ENCODE data around the gene PDE6G.

Gene PDE6G

GRCh38 chr17:81683584-81684441, 27.5 kb upstream of the PDE6G start, which contains the start of the genes ARL16 and HGS (continued):
- TF ChIP-seq ZNF138 (tag by site-specific recombination; IDR thresholded peaks at IDR 0.05; ENCODE audit: borderline replicate concordance) (no peak), ZNF529 (tag by site-specific recombination; IDR thresholded peaks at IDR 0.05; ENCODE audit: insufficient replicate concordance) (no peak), ZBTB26 (tag by site-specific recombination; optimal IDR thresholded peaks at IDR 0.05) (peak; percentile 99), ZNF544 (tag by site-specific recombination; IDR thresholded peaks at IDR 0.05) (no peak), ZNF169 (tag by site-specific recombination; IDR thresholded peaks at IDR 0.05) (no peak), SETDB1 (IDR thresholded peaks at IDR 0.05; ENCODE audit: insufficient read length, low read length) (no peak), MYNN (tag by site-specific recombination; IDR thresholded peaks at IDR 0.05; ENCODE audit: borderline replicate concordance) (no peak), INSM2 (tag by site-specific recombination; IDR thresholded peaks at IDR 0.05) (peak; percentile 54; the same call in 1 of the 2 replicates), YY1 (tag by site-specific recombination; IDR thresholded peaks at IDR 0.05) (0 out of 2 replicates have a peak, but pooled peaks have one; percentile 14), ZNF677 (tag by site-specific recombination; IDR thresholded peaks at IDR 0.05) (peak; percentile 54; the same call in 1 of the 2 replicates), ZSCAN4 (tag by site-specific recombination; IDR thresholded peaks at IDR 0.05) (no peak), ZNF621 (tag by site-specific recombination; IDR thresholded peaks at IDR 0.05) (no peak), HOXA7 (CRISPR knock-in tag; IDR thresholded peaks at IDR 0.05; ENCODE audit: borderline replicate concordance) (no peak), ZSCAN5A (tag by site-specific recombination; IDR thresholded peaks at IDR 0.05) (no peak), ZNF311 (tag by site-specific recombination; IDR thresholded peaks at IDR 0.05; ENCODE audit: borderline replicate concordance) (no peak), ZNF560 (tag by site-specific recombination; IDR thresholded peaks at IDR 0.05; ENCODE audit: borderline replicate concordance) (no peak), ZNF704 (tag by site-specific recombination; IDR thresholded peaks at IDR 0.05) (no peak), GLIS2 (tag by site-specific recombination; IDR thresholded peaks at IDR 0.05) (peak; percentile 96), ZEB2 (tag by site-specific recombination; IDR thresholded peaks at IDR 0.05) (peak; percentile 90), ZNF433 (tag by site-specific recombination; IDR thresholded peaks at IDR 0.05; ENCODE audit: low read depth) (no peak), ZFP37 (tag by site-specific recombination; IDR thresholded peaks at IDR 0.05) (no peak), FEZF1 (tag by site-specific recombination; IDR thresholded peaks at IDR 0.05) (no peak), ZNF768 (tag by site-specific recombination; IDR thresholded peaks at IDR 0.05) (no peak), KLF1 (tag by site-specific recombination; IDR thresholded peaks at IDR 0.05) (peak; percentile 47; the same call in 1 of the 2 replicates), ZNF16 (tag by site-specific recombination; IDR thresholded peaks at IDR 0.05; ENCODE audit: low read depth) (no peak), TSHZ1 (tag by site-specific recombination; IDR thresholded peaks at IDR 0.05; ENCODE audit: borderline replicate concordance) (no peak), ZBTB7A (tag by site-specific recombination; IDR thresholded peaks at IDR 0.05; ENCODE audit: low read depth) (no peak), HOXD13 (CRISPR knock-in tag; IDR thresholded peaks at IDR 0.05; ENCODE audit: borderline replicate concordance) (no peak), ZNF391 (tag by site-specific recombination; IDR thresholded peaks at IDR 0.05; ENCODE audit: borderline replicate concordance, low read depth) (0 out of 2 replicates have a peak, but pooled peaks have one; percentile 16), ZNF341 (tag by site-specific recombination; IDR thresholded peaks at IDR 0.05; ENCODE audit: low read depth) (no peak)
